ES-I3 (cell line): ENCODE data around the gene CALML6.
"Not testable (repeated sequence)": the region's sequence is repeated elsewhere in the genome, so short reads cannot be mapped to it uniquely, and the experiment has no call there.

Source experiments
- H3K36me3 ChIP-seq: 2 replicates; pipeline ENCODE4 v1.6.1; 2013; ENCODE audit warnings: mild to moderate bottlenecking, low read length, control low read depth, moderate library complexity; ENCODE audit not compliant: insufficient read depth
- H3K4me1 ChIP-seq: 2 replicates; pipeline ENCODE4 v1.6.1; 2013; ENCODE audit warnings: mild to moderate bottlenecking, control low read depth, low read length; ENCODE audit not compliant: insufficient read depth
- H3K9ac ChIP-seq: 2 replicates; pipeline ENCODE4 v1.6.1; 2013; ENCODE audit warnings: low read depth, mild to moderate bottlenecking, low read length, moderate library complexity
- H3K9me3 ChIP-seq: 2 replicates; pipeline ENCODE4 v1.6.1; 2013; ENCODE audit warnings: mild to moderate bottlenecking, low read length, moderate library complexity; ENCODE audit not compliant: control insufficient read depth, insufficient read depth

CALML6 gene

GRCh38 chr1:1922702-1922955 is 7.6 kb downstream of the CALML6 start:
- Histone ChIP-seq H3K36me3 (no peaks in the 10 kb centered on the region), H3K9me3 (no peaks in the 10 kb centered on the region), H3K9ac (no peak overlapping the region), H3K4me1 (peaks cover 6% of the 10 kb centered on the region; the same call in 1 of the 2 replicates)

DNA sequence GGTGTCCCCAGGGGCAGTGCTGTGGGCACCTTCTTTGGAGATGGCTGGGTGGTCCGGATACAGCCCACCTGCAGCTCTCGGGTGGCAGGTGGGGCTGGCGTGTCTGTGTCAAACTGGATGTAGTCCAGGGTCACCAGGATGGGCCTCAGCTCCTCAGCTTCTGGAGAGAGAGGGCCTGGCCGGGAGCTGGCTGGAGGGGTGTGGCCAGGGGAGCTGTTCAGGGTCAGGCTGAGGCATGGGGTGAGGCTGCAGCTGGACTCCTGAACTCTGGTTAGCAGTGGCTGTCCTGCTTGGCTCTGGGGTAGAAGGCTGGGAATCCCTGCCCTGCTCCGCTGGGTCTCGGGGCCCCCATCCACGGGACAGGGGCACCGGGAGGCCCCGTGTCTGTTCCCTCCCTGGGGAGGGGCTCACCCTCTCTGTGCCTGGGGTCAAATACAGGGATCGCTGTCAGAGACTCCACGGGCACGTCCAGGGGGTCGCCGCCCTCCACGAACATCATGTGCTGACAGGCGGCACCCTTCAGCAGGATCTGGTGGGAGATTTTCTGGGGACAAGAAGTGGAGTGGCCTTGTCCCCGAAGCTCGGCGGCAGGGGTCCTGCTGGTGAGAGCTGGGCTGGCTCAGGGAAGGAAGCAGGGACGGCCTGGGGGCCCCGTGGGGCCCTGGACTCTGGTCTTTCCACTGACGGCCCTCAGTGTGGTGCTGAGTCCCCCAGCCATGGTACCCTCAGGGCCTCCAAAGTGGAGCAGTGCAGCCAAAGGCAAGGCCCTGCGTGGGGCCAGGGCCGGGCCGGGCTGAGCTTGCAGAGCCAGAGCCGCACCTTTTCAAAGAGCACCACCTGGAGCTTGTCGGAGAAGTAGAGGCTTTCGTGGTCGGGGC is 8.1 kb downstream of the CALML6 start:
- H3K36me3 ChIP-seq = no peaks in the 10 kb centered on the region
- no peak overlapping the region for H3K9ac ChIP-seq
- H3K4me1 ChIP-seq = peaks cover 6% of the 10 kb centered on the region; the same call in 1 of the 2 replicates
- no peaks in the 10 kb centered on the region for H3K9me3 ChIP-seq

DNA sequence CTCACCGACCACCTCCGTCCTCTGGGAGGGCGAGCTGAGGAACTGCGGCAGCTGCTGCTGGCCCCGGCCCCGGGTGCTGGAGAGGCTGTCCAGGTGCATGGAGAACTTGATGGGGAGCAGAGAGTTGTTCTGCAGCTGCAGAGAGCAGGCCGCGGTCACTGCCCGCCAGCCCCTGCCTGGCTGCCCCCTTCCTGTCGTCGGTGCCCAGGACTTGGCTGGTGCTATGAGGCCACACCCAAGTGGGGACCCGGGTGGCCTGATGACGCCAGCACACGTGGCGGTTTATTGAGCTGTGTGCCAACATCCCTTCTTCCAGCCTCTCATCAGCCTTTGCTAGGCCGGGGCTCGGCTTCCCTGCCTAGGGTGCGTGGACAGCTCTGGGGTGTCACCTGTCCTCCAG is 9.3 kb downstream of the CALML6 start:
- H3K36me3 ChIP-seq = no peaks in the 10 kb centered on the region
- H3K9ac ChIP-seq = no peak overlapping the region
- peaks cover 6% of the 10 kb centered on the region; the same call in 1 of the 2 replicates for H3K4me1 ChIP-seq
- H3K9me3 ChIP-seq = no peaks in the 10 kb centered on the region

- no peaks in the 10 kb centered on the region for H3K36me3 ChIP-seq
- H3K4me1 ChIP-seq = peaks cover 5% of the 10 kb centered on the region; the same call in 1 of the 2 replicates
- no peak overlapping the region for H3K9ac ChIP-seq
- no peaks in the 10 kb centered on the region for H3K9me3 ChIP-seq
Measured at GRCh38 chr1:1924849-1925248, 9.8 kb downstream of the CALML6 start.

DNA sequence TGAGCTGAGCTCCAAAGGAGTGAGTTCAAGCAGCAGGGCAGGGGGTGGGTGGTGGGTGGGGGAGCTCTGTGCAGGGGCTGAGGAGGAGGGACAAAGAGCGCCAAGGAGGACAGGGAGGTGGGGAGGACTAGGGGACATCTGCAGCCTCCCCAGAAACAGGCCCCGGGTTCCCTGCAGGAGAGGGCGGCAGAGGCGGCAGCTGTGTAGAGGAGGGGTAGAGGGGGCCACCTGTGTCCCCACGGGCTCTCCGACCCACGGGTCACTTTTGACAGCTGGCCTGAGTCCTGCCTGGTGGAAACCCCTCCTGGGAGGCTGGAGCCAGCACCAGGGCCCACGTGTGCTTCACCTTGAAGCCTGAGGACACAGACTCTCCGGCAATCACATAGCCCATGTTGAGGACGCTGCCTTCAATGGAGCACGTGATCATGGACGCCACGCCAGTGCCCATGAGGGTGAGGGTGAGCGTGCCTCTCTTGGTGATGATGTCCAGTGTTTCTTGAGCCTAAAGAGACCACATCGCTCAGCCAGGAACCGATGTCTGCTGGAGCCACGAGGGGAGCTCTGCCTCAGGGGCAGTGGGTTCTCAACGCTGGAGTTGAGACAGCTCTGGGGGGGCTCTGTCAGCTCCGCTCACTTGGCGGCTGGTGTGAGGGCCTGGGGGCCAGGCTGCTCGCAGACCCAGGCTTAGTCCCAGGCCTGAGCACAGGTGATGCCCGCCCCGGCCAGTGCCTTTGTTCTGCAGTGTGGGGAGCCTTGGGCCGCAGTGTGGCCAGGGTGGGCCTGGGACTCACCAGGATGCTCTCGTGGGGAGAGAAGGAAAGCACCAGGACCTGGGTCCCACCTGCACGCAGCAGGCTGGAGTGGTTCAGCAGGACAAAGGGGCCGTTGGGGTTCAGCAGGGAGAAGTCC is 10.6 kb downstream of the CALML6 start:
- H3K9ac ChIP-seq = no peak overlapping the region
- H3K9me3 ChIP-seq = no peaks in the 10 kb centered on the region
- H3K4me1 ChIP-seq = no peaks in the 10 kb centered on the region; the same call in 1 of the 2 replicates
- no peaks in the 10 kb centered on the region for H3K36me3 ChIP-seq

GRCh38 chr1:1926346-1926811 is 11.3 kb downstream of the CALML6 start:
- H3K9me3 ChIP-seq = no peaks in the 10 kb centered on the region
- no peaks in the 10 kb centered on the region for H3K36me3 ChIP-seq
- no peaks in the 10 kb centered on the region; the same call in 1 of the 2 replicates for H3K4me1 ChIP-seq
- H3K9ac ChIP-seq = no peak overlapping the region

DNA sequence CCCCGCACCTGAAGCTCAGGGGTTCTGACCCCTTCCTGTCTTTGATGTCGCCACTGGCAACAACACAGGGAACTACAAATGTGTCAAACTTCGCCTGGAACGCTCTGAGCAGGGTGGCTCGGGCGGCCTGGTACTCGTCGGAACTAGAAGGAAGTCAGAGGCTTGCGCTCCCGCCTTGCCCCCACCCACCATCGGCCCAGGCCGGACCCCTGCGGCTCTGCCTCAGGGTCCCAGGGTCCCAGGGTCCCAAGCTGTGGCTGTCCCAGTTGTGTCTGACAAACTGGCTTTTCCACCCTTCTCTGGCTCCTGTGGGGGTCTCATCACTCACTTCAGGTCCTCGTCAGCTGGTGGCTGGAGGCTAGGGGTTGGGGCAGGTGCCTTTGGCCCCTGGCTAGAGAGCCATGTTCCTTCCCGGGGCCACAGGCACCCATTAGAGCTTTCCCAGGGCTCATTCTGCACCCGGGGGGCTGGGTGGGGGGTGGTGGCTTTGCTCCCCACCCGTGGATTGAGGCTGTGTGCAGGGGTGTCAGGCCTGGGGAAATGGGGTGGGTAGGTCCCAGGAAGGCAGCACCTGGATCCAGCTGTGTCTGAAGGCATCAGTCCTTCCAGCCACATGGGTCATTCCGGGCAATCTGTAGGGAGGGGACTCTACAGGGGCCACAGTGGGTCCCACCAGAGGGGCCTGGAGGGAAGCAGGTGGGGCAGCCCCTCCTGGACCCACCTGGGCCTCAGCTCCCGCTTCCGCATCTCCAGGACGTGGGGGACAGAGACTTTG is 12.0 kb downstream of the CALML6 start:
- Histone ChIP-seq H3K36me3 (no peaks in the 10 kb centered on the region), H3K9ac (no peak overlapping the region), H3K4me1 (no peaks in the 10 kb centered on the region; the same call in 1 of the 2 replicates), H3K9me3 (no peaks in the 10 kb centered on the region)

- Histone ChIP-seq H3K4me1 (no peaks in the 10 kb centered on the region; the same call in 1 of the 2 replicates), H3K9ac (no peak overlapping the region), H3K36me3 (no peaks in the 10 kb centered on the region), H3K9me3 (no peaks in the 10 kb centered on the region)
Measured at GRCh38 chr1:1927751-1928150, 12.7 kb downstream of the CALML6 start.

DNA sequence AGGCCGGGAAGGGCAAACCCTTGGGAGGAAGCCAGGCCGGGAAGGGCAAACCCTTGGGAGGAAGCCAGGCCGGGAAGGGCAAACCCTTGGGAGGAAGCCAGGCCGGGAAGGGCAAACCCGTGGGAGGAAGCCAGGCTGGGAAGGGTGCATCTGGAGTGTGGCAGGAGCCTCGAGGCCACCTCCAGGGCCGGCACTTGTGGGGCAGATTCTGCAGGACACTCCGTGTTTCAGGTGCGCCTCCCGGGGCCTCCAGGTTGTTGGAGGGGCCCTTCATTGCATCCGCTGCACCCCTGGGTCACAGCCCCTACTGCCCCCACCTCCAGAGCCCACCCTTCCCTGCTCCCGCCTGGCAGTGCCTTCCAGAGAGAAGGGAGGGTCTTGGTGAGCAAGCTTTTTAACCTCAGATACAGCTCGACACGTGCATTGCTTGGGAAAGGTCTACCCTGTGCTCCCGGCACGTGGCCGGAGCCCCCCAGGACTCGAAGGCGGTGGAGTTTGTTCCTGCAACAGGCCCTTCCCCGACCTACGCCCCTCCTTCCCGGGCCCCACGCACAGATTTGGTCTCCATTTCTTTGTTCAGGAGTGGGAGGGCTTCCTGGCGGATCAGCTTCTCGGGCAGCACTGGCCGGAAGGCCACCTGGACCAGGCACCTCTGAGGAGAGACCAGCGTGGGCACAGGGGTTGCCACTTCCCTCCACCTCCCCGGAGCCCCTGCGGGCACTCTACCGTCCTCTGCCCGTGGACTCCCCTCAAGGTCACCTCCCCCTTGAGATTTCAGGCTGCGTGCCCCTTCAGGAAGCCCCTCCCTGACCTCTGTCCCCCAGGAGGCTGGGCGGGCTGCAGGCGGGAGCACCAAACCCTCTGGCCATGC is 13.4 kb downstream of the CALML6 start:
- Histone ChIP-seq H3K4me1 (no peaks in the 10 kb centered on the region; the same call in 1 of the 2 replicates), H3K9ac (no peak overlapping the region), H3K36me3 (no peaks in the 10 kb centered on the region), H3K9me3 (no peaks in the 10 kb centered on the region)

DNA sequence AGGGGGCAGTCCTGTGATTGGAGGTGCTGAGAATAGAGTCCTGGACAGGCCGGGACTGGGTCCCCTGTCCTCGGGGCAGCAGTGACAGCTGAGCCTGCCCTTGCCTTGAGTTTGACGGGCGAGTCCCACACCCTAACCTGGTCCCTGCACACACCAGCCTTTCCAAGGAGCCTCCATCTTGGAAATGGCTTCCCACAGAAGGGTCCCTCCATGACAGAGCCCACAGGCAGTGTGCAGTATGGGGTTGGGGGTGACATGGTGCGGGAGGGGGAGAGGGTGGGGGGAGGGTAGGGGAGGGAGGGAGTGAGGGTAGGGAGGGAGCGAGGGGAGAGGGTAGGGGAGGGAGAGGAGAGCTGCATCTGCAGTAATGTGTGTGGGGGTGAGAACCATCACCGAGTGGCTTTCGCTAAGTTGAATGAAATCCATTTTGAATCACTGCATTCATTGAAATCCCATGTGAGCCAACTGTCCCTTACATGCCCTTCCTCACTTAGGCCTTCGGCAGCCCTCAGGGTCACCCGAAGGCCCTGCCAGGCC is 14.1 kb downstream of the CALML6 start:
- Histone ChIP-seq H3K9me3 (no peaks in the 10 kb centered on the region), H3K9ac (no peak overlapping the region), H3K36me3 (no peaks in the 10 kb centered on the region), H3K4me1 (no peaks in the 10 kb centered on the region)

GRCh38 chr1:1929639-1930545 is 14.8 kb downstream of the CALML6 start:
- no peaks in the 10 kb centered on the region for H3K4me1 ChIP-seq

GRCh38 chr1:1934848-1935247 is 19.8 kb downstream of the CALML6 start:
- not testable (repeated sequence) for H3K9me3 ChIP-seq, H3K4me1 ChIP-seq, H3K9ac ChIP-seq, H3K36me3 ChIP-seq

More at GRCh38 chr1:1929639-1930545, 14.8 kb downstream of the CALML6 start:
- no peaks in the 10 kb centered on the region for H3K9me3 ChIP-seq
- H3K9ac ChIP-seq = no peak overlapping the region
- H3K36me3 ChIP-seq = no peaks in the 10 kb centered on the region
